Stimulated activated CD8-positive, alpha-beta memory T cell treated with anti-CD3 and anti-CD28 coated beads, Interleukin-12 subunit alpha, Interleukin-12 subunit beta, amount 100 ng/mL, for 24 hours (primary cell): Measurements from ENCODE around the gene MAP3K15.
"Not testable (repeated sequence)": the region's sequence is repeated elsewhere in the genome, so short reads cannot be mapped to it uniquely, and the experiment has no call there.

Experiments used
- DNase-seq: peaks from one replicate; pipeline ENCODE4 v3.0.0-alpha.2; 2020; ENCODE audit errors: extremely low read depth

The MAP3K15 gene

GRCh38 chrX:19532709-19533108, 17.4 kb upstream of the MAP3K15 start:
- no peak for DNase-seq

DNA sequence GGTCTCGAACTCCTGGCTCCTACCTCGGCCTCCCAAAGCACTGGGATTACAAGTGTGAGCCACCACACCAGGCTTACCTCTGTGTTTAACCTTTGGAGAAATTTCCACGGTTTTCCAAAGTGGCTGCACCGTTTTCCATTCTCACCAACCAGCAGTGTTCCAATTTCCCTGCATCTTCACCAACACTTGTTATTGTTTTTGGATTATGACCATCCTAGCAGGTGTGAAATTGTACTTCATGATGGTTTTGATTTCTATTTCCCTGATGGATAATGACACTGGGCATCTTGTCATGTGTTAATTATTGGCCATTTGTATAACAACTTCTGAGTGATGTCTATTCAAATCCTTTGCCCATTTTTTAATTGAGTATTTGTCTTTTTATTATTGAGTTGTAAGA, 2.7 kb upstream of the MAP3K15 start:
- no peak for DNase-seq

DNA sequence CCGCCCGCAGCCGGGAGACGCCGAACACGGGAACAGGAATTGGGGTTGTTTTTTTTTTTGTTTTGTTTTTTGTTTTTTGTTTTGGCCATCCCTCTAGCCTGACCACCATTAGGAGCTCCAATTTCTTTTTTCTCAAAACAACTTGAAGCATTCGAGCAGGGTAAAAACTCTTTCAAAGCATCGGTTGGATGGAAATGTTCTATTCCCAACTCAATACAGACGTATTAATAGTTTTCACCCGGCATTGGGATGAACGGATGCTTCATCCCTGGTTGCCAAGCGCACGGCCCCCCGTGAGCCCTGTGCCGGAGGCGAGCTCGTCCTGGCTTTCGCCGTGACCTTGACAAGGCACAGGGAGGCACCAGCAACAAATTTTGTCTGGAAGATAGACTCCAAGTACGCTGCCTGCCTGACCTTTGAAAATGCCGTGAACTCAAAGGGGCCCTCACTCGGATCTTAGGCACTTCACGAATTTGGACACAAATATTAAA, 352 bp upstream of the MAP3K15 start:
- no peak for DNase-seq

GRCh38 chrX:19513383-19513782, 1.9 kb downstream of the MAP3K15 start:
- no peak for DNase-seq

GRCh38 chrX:19512961-19513360, 2.3 kb downstream of the MAP3K15 start:
- DNase-seq = no peak

DNA sequence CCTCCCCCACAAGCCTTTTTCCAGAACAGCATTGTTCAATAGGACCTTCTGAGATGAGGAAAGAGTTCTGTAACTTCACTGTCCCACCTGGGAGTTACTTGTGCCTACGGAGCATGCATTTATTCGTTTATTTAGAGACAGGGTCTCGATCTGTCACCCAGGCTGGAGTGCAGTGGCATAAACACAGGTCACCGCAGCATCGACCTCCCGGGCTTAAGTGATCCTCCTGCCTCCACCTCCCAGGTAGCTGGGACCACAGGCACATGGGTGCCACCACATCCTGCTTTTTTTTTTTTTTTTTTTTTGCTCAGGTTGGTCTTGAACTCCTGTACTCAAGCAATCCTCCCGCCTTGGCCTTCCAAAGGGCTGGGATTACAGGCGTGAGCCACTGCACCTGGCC, 2.9 kb downstream of the MAP3K15 start:
- DNase-seq = no peak

GRCh38 chrX:19511796-19512195, 3.5 kb downstream of the MAP3K15 start:
- not testable (repeated sequence) for DNase-seq

DNA sequence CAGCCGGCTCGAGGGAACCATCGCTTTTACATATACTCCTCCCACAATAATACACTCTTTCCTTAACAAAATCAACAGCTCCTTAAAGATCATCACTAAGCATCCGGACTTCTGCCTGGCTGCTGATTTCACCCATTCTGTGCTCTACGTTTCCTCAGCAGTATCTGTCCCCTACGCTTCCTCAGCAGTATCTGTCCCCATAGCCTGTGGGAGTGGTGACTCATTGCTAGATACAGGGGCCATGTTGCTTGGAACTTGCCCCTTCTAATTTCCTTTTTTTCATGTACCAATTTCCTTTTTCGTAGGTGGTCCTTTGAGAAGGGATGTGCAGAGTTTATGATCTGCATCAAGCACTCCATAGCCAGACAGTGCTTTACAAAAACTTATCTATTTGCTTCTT, 18.6 kb downstream of the MAP3K15 start:
- no peak for DNase-seq

DNA sequence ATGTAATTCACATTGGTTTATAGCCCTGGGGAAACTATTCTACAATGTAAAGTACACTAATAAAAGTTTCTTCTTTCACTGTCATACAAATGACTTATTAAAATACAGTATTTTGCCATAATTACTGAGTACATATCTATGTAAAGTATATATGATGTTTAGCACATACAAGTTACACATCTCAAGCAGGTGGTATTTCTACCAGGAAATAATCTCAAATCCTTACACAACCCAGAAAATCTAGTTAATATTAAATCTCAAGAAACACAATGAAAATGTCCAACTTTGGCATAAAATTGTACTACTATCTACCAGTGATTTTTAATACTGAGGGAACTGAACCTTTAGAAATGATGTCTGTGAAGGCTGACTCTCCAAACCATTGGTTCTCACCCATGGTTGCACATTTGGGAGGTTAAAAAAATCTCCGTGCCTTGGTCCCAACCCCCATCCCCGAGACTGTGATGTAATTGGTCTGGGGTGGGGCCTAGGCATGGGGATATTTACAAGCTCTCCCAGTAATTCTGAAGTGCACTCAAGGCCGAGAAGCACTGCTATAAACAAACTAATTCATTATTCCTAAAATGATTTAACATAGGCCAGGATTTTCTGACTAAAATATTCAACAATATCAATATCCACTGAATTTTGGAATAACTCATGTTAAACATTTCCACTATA, 27.6 kb downstream of the MAP3K15 start:
- DNase-seq = no peak

DNA sequence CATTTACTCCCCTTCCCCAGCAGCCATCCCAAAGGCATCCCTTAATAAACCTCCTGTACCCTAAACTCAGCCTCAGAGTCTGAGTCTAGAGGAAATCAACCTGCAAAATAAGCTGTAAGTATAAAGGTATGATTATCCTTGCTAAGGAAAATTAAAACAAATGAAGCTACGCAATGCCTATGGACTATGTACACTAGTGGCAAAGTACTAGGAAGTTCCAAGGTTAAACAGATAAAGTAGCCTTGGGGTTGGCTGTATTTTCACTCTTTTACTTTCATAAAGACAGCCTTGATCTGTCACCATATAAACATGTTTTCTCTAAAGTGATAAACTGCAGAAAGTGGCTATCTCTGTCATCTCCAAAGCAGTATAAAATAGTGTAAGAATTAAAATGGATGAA, 35.9 kb downstream of the MAP3K15 start:
- DNase-seq = no peak

- DNase-seq = not testable (repeated sequence)
Observed at GRCh38 chrX:19468383-19468782, 46.9 kb downstream of the MAP3K15 start.

DNA sequence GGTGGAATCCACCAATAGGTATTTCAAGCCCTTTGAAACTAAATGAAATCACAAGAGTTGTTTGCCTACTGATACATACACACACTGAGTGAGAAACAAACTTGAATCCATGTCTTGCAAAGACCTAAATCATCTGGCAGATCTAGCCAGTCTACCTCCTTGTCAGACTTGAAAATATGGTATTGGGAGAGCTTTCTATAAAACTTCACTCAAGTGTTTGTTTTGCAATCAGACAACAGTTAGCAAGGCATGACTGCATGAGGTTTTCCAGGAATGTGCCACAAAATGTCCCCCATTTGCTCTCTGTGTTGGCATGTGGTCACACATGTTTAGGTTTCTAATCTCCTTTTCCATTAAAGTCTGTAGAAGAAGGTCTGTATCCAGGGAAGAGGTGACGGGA, 52.4 kb downstream of the MAP3K15 start:
- no peak for DNase-seq

GRCh38 chrX:19462231-19462630, 53.1 kb downstream of the MAP3K15 start:
- DNase-seq = no peak

- DNase-seq = no peak
Observed at GRCh38 chrX:19457662-19458061, 57.6 kb downstream of the MAP3K15 start.

- no peak for DNase-seq
Observed at GRCh38 chrX:19448077-19448476, 67.2 kb downstream of the MAP3K15 start.

DNA sequence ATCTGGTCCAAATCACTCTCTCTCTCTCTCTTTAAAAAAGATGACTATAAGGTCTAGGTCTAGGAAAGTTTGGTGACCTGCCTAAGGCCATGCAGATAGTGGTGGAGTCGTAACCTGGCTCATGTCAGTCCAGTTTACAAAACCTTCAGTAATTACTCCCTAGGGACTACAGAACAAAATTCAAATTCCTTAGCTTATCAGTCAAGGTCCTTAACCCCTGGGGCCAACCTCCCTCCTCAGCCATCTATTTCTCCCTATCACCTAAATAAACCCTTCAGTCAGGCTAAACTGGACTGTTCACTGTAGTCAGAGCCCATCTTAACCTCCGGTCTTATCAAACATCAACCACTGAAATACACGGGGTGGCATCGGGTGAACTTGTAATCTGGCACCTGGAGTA, 68.9 kb downstream of the MAP3K15 start:
- DNase-seq = no peak

DNA sequence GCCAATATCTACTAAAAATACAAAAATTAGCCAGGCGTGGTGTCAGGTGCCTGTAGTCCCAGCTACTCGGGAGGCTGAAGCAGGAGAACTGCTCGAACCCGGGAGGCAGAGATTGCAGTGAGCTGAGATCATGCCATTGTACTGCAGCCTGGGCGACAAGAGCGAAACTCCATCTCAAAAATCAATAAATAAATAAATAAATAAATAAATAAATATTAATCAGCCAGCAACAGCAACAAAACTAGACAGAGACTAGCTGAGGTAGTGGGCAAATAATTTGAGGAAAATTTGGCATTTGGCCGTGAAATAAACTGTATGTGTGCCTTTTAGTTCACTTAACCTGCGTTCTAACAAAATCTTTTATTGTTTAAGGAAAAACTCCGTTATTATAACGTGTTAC, 69.5 kb downstream of the MAP3K15 start:
- not testable (repeated sequence) for DNase-seq

GRCh38 chrX:19443869-19444526, 71.3 kb downstream of the MAP3K15 start:
- DNase-seq = no peak

- DNase-seq = no peak
Observed at GRCh38 chrX:19440713-19441112, 74.6 kb downstream of the MAP3K15 start.

GRCh38 chrX:19422661-19423060, 92.6 kb downstream of the MAP3K15 start:
- DNase-seq = not testable (repeated sequence)

- DNase-seq = no peak
Observed at GRCh38 chrX:19410259-19410658, 105.0 kb downstream of the MAP3K15 start.

GRCh38 chrX:19403696-19404095, 111.6 kb downstream of the MAP3K15 start:
- DNase-seq = no peak

DNA sequence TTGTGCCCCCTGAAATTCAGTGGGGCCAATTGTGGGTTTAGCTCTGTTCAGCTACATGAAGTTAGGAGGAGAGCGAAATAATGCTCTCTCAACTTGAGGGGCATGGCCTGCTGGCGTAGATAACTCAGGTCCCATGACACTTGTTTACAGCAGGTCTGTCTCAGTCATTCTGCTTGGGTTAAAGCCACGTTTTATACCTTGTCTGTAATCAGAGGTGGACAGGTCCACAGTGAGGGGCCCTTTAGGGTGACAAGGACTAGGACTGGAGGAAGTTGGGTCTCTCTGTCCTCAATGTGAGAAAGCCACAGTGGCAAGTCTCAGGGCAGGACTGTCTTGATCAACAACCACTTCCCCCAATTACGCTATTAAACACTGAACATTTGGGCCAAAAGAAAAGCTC, 122.6 kb downstream of the MAP3K15 start:
- no peak for DNase-seq

- no peak for DNase-seq
Observed at GRCh38 chrX:19392078-19392477, 123.2 kb downstream of the MAP3K15 start.
